PC-9 (cell line): ENCODE data around the gene NANOS3.

Experiments used
- EZH2 ChIP-seq: fragments of 200-600 bp; sonication (generic); IDR thresholded peaks from 2 replicates; pipeline ENCODE4 v1.8.0; 2017; ENCODE audit warnings: antibody characterized with exemption, low read depth
- TF ChIP-seq, protein P1 (sequence below): fragments of 200-600 bp; sonication (generic); conservative IDR thresholded peaks from 2 replicates; pipeline ENCODE4 v1.6.1; 2017; ENCODE audit warnings: mixed run types, antibody characterized with exemption, mild to moderate bottlenecking, moderate library complexity

DNA sequence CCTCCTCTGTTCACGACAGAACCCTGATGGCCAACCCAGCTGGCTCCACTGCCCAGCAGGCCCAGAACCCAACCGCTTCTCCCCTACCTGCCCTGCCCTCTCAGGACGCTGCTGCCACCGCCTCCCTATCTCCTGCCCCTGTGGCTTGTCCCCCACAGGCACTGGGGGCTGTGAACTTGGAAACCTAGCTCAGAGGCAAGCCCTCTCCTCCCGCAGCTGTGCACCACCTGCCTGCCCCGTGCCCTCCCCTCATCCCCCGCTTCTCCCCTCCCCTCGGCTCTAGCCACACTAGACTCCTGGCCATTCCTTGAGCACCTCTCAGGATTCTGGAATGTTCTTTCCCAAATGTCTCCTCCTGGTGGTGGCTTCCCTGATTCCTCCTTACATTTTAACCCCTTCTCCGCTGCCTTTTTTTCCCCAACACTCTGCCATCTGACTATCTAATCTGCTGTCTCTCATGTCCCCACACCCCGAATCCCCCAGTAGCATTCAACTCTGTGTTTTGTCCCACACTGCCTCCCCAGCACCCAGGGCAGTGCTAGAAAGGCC lies 6.7 kb downstream of the NANOS3 start:
- TF ChIP-seq, protein P1, sequence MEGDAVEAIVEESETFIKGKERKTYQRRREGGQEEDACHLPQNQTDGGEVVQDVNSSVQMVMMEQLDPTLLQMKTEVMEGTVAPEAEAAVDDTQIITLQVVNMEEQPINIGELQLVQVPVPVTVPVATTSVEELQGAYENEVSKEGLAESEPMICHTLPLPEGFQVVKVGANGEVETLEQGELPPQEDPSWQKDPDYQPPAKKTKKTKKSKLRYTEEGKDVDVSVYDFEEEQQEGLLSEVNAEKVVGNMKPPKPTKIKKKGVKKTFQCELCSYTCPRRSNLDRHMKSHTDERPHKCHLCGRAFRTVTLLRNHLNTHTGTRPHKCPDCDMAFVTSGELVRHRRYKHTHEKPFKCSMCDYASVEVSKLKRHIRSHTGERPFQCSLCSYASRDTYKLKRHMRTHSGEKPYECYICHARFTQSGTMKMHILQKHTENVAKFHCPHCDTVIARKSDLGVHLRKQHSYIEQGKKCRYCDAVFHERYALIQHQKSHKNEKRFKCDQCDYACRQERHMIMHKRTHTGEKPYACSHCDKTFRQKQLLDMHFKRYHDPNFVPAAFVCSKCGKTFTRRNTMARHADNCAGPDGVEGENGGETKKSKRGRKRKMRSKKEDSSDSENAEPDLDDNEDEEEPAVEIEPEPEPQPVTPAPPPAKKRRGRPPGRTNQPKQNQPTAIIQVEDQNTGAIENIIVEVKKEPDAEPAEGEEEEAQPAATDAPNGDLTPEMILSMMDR: peak; percentile 35; the same call in 1 of the 2 replicates
- TF ChIP-seq EZH2: no peak
